ENCODE measurements around the gene NDST3. TPM values are rescaled to one million over a fixed set of nuclear protein-coding genes. Genes with fewer than 3 reads are reported as not detected.

NDST3 gene
- polyA plus RNA-seq, 1 of the 3 experiments (the other 2 are of a cell fraction) = 1.2 TPM

GRCh38 chr4:118120120-118120760 lies 86.0 kb downstream of the NDST3 start:
- Histone ChIP-seq H2AFZ (ENCODE audit: low read depth) (no peak overlapping the region), H3K4me2 (no peak overlapping the region), H3K9me2 (no peaks in the 10 kb centered on the region), H3K9me3 (no peaks in the 10 kb centered on the region), H3K4me3 (ENCODE audit: low read depth in 2 of 2, low read length in 1 of 2) (no peak overlapping the region), H3K36me3 (replicated peaks in 1 of 2; ENCODE audit: control insufficient read depth in 1 of 2, insufficient read depth in 2 of 2, low read length in 1 of 2) (no peaks in the 10 kb centered on the region), H4K20me1 (ENCODE audit: insufficient read depth) (no peaks in the 10 kb centered on the region), H3K4me1 (ENCODE audit: control insufficient read depth in 1 of 2, insufficient read depth in 2 of 2, low read depth in 1 of 2, low read length in 1 of 2) (no peaks in the 10 kb centered on the region; a peak in 1 of 4 replicates), H3K79me2 (ENCODE audit: insufficient read depth) (no peaks in the 10 kb centered on the region), H3K27ac (ENCODE audit: low read depth in 2 of 2, low read length in 1 of 2) (no peak overlapping the region), H3F3A (replicated peaks; ENCODE audit: insufficient read depth) (no peaks in the 10 kb centered on the region), H3K27me3 (ENCODE audit: insufficient read depth) (no peaks in the 10 kb centered on the region), H3K9ac (no peak overlapping the region)
- CTCF ChIA-PET = interaction anchor here (1.3 to 1.5 kb wide), 2 partner anchors 20 to 104 kb away, joined by 3 to 4 read pairs; no protein-coding TSS in a partner anchor
- no peak for DNase-seq
- 55% methylated on average over 5 of the region's 5 CpGs for WGBS (ENCODE audit: low lambda C conversion rate)
- TF ChIP-seq YY1 (IDR thresholded peaks at IDR 0.05; ENCODE audit: low read depth) (no peak), ELF1 (IDR thresholded peaks at IDR 0.05) (no peak), NRF1 (IDR thresholded peaks at IDR 0.05; ENCODE audit: low read depth, low read length) (no peak)
- POLR2A ChIA-PET = no interaction called here

- Histone ChIP-seq H3K27me3 (ENCODE audit: insufficient read depth) (no peaks in the 10 kb centered on the region), H3K79me2 (ENCODE audit: insufficient read depth) (no peaks in the 10 kb centered on the region), H3K4me2 (no peak overlapping the region), H3K27ac (ENCODE audit: low read depth in 2 of 2, low read length in 1 of 2) (no peak overlapping the region), H2AFZ (ENCODE audit: low read depth) (no peak overlapping the region), H3K36me3 (replicated peaks in 1 of 2; ENCODE audit: control insufficient read depth in 1 of 2, insufficient read depth in 2 of 2, low read length in 1 of 2) (no peaks in the 10 kb centered on the region), H3K9ac (no peak overlapping the region), H3K9me2 (no peaks in the 10 kb centered on the region), H3K4me3 (ENCODE audit: low read depth in 2 of 2, low read length in 1 of 2) (no peak overlapping the region), H3K9me3 (no peaks in the 10 kb centered on the region), H3K4me1 (ENCODE audit: control insufficient read depth in 1 of 2, insufficient read depth in 2 of 2, low read depth in 1 of 2, low read length in 1 of 2) (no peaks in the 10 kb centered on the region; a peak in 1 of 4 replicates), H3F3A (replicated peaks; ENCODE audit: insufficient read depth) (no peaks in the 10 kb centered on the region), H4K20me1 (ENCODE audit: insufficient read depth) (no peaks in the 10 kb centered on the region)
- no peak for DNase-seq
- POLR2A ChIA-PET = no interaction called here
- WGBS (ENCODE audit: low lambda C conversion rate) = 32% methylated on average over 1 of the region's 1 CpG
- TF ChIP-seq EZH2phosphoT487 (IDR thresholded peaks at IDR 0.05; ENCODE audit: borderline replicate concordance, low read depth) (no peak), MXI1 (IDR thresholded peaks at IDR 0.05; ENCODE audit: low read depth, low read length) (no peak), JUND (IDR thresholded peaks at IDR 0.05) (0 out of 2 replicates have a peak, but pooled peaks have one; percentile 22), TCF12 (IDR thresholded peaks at IDR 0.05) (peak; percentile 37; the same call in 1 of the 2 replicates), FOSL2 (IDR thresholded peaks at IDR 0.05; ENCODE audit: borderline replicate concordance, low read depth) (peak; percentile 50; the same call in 1 of the 2 replicates), PBX3 (IDR thresholded peaks at IDR 0.05) (peak; percentile 43; the same call in 1 of the 2 replicates)
- CTCF ChIA-PET = no interaction called here
These were observed 90.7 kb downstream of the NDST3 start for GRCh38 chr4:118124997-118125396.

- Histone ChIP-seq H3K27ac (ENCODE audit: low read depth in 2 of 2, low read length in 1 of 2) (no peak overlapping the region), H3K4me1 (ENCODE audit: control insufficient read depth in 1 of 2, insufficient read depth in 2 of 2, low read depth in 1 of 2, low read length in 1 of 2) (no peaks in the 10 kb centered on the region), H3K9me2 (no peaks in the 10 kb centered on the region), H3K36me3 (replicated peaks in 1 of 2; ENCODE audit: control insufficient read depth in 1 of 2, insufficient read depth in 2 of 2, low read length in 1 of 2) (no peaks in the 10 kb centered on the region), H3K9ac (no peak overlapping the region), H3K4me3 (ENCODE audit: low read depth in 2 of 2, low read length in 1 of 2) (no peak overlapping the region), H4K20me1 (ENCODE audit: insufficient read depth) (no peaks in the 10 kb centered on the region), H3K27me3 (ENCODE audit: insufficient read depth) (no peaks in the 10 kb centered on the region), H3K4me2 (no peak overlapping the region), H3K9me3 (no peaks in the 10 kb centered on the region), H2AFZ (ENCODE audit: low read depth) (no peak overlapping the region), H3K79me2 (ENCODE audit: insufficient read depth) (no peaks in the 10 kb centered on the region), H3F3A (replicated peaks; ENCODE audit: insufficient read depth) (no peaks in the 10 kb centered on the region)
- ChIA-PET POLR2A (no interaction called here), CTCF (no interaction called here)
- WGBS (ENCODE audit: low lambda C conversion rate) = 60% methylated on average over 1 of the region's 1 CpG
- no peak for DNase-seq
- TF ChIP-seq SIN3A (IDR thresholded peaks at IDR 0.05; ENCODE audit: borderline replicate concordance, low read depth, low read length) = no peak
- no peak for TF ChIP-seq TCF12 (IDR thresholded peaks at IDR 0.05)
- no peak for TF ChIP-seq CTCF (IDR thresholded peaks at IDR 0.05)
- no peak for TF ChIP-seq EZH2phosphoT487 (IDR thresholded peaks at IDR 0.05; ENCODE audit: borderline replicate concordance, low read depth)
- no peak for TF ChIP-seq MXI1 (IDR thresholded peaks at IDR 0.05; ENCODE audit: low read depth, low read length)
- no peak for TF ChIP-seq JUND (IDR thresholded peaks at IDR 0.05)
- TF ChIP-seq TAF1 (IDR thresholded peaks at IDR 0.05; ENCODE audit: borderline replicate concordance, low read depth, low read length) = no peak
- TF ChIP-seq RCOR1 (IDR thresholded peaks at IDR 0.05; ENCODE audit: low read length) = no peak
- no peak for TF ChIP-seq IRF3 (IDR thresholded peaks at IDR 0.05; ENCODE audit: low read depth, low read length)
- TF ChIP-seq, protein P1, sequence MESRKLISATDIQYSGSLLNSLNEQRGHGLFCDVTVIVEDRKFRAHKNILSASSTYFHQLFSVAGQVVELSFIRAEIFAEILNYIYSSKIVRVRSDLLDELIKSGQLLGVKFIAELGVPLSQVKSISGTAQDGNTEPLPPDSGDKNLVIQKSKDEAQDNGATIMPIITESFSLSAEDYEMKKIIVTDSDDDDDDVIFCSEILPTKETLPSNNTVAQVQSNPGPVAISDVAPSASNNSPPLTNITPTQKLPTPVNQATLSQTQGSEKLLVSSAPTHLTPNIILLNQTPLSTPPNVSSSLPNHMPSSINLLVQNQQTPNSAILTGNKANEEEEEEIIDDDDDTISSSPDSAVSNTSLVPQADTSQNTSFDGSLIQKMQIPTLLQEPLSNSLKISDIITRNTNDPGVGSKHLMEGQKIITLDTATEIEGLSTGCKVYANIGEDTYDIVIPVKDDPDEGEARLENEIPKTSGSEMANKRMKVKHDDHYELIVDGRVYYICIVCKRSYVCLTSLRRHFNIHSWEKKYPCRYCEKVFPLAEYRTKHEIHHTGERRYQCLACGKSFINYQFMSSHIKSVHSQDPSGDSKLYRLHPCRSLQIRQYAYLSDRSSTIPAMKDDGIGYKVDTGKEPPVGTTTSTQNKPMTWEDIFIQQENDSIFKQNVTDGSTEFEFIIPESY (IDR thresholded peaks at IDR 0.05; ENCODE audit: borderline replicate concordance, low read depth) = no peak
These were observed 105.0 kb downstream of the NDST3 start for GRCh38 chr4:118139241-118139640.

All from SK-N-SH (cell line).